IMR-90 (cell line): ENCODE results near the gene CA4. TPM values are rescaled to one million over a fixed set of nuclear protein-coding genes. Genes with fewer than 3 reads are reported as not detected.

ENCODE experiments used
- ATAC-seq: fragments of 200-7000 bp; cut with Tn5 transposase; 2 replicates; pipeline ENCODE4 v1.9.1; 2020; ENCODE audit warnings: low read depth, mild to moderate bottlenecking, moderate library complexity
- BruUV-seq: library from RNA; stranded (reverse); fragments of 400-500 nt; replicated peaks from 2 replicates; lab custom pipeline; 2021; lab: Mats Ljungman, UMichigan
- CTCF ChIA-PET: fragments of 300-600 bp; formaldehyde crosslinking; extraction: SDS; loops from one replicate; lab custom pipeline; 2021; ENCODE audit warnings: antibody characterized with exemption; lab: Yijun Ruan, JAX
- POLR2A ChIA-PET: fragments of 300-600 bp; sonication (Branson Sonifier 250); formaldehyde crosslinking; loops from one replicate; lab custom pipeline; 2022; ENCODE audit warnings: antibody characterized with exemption; ENCODE audit not compliant: unreplicated experiment; lab: Charles Lee
- DNase-seq: peaks from one replicate; pipeline ENCODE4 v3.0.0; 2013
- H2AFZ ChIP-seq: replicated peaks from 2 replicates; pipeline ENCODE3; 2013; ENCODE audit warnings: low read length, mild to moderate bottlenecking; ENCODE audit not compliant: poor library complexity
- H2AK5ac ChIP-seq: 2 replicates; pipeline ENCODE4 v1.6.1; 2013; ENCODE audit warnings: low read depth, low read length, inconsistent platforms
- H2AK9ac ChIP-seq: replicated peaks from 2 replicates; pipeline ENCODE3; 2013; ENCODE audit warnings: mild to moderate bottlenecking, low read depth, low read length, moderate library complexity; ENCODE audit not compliant: poor library complexity
- H2BK120ac ChIP-seq: 2 replicates; pipeline ENCODE4 v1.6.1; 2013; ENCODE audit warnings: low read depth, low read length, inconsistent platforms
- H2BK15ac ChIP-seq: 3 replicates; pipeline ENCODE4 v1.6.1; 2013; ENCODE audit warnings: low read depth, low read length, inconsistent platforms
- H2BK20ac ChIP-seq: 2 replicates; pipeline ENCODE4 v1.6.1; 2013; ENCODE audit warnings: low read depth, mild to moderate bottlenecking, inconsistent platforms, low read length, moderate library complexity
- H2BK5ac ChIP-seq: 2 replicates; pipeline ENCODE4 v1.6.1; 2013; ENCODE audit warnings: mild to moderate bottlenecking, low read depth, low read length, inconsistent platforms; ENCODE audit not compliant: poor library complexity, severe bottlenecking
- H3K14ac ChIP-seq: replicated peaks from 2 replicates; pipeline ENCODE4 v1.6.1; 2013; ENCODE audit warnings: low read depth, low read length, inconsistent platforms
- H3K18ac ChIP-seq: 2 replicates; pipeline ENCODE4 v1.6.1; 2013; ENCODE audit warnings: low read depth, low read length, control low read depth
- H3K23ac ChIP-seq: 2 replicates; pipeline ENCODE4 v1.6.1; 2013; ENCODE audit warnings: low read depth, low read length, inconsistent platforms
- H3K27ac ChIP-seq: 2 replicates; pipeline ENCODE4 v1.5.1; 2013; ENCODE audit warnings: mild to moderate bottlenecking, control low read depth, low read length; ENCODE audit not compliant: insufficient read depth
- H3K27me3 ChIP-seq: 2 replicates; pipeline ENCODE4 v1.6.1; 2013; ENCODE audit warnings: low read length; ENCODE audit not compliant: control insufficient read depth, insufficient read depth
- H3K36me3 ChIP-seq: 2 replicates; pipeline ENCODE4 v1.6.1; 2013; ENCODE audit warnings: low read length, mixed read lengths; ENCODE audit not compliant: control insufficient read depth, insufficient read depth
- H3K4ac ChIP-seq: 2 replicates; pipeline ENCODE4 v1.6.1; 2013; ENCODE audit warnings: low read depth, low read length, inconsistent platforms
- H3K4me1 ChIP-seq: 2 replicates; pipeline ENCODE4 v1.6.1; 2013; ENCODE audit warnings: low read length, mixed read lengths; ENCODE audit not compliant: control insufficient read depth, insufficient read depth
- H3K4me2 ChIP-seq: 2 replicates; pipeline ENCODE4 v1.6.1; 2013; ENCODE audit warnings: low read depth, mild to moderate bottlenecking, control low read depth, low read length, moderate library complexity
- H3K4me3 ChIP-seq: 2 replicates; pipeline ENCODE4 v1.5.1; 2013; ENCODE audit warnings: low read depth, mild to moderate bottlenecking, control low read depth, low read length, moderate library complexity; ENCODE audit not compliant: insufficient read depth
- H3K56ac ChIP-seq: 2 replicates; pipeline ENCODE4 v1.6.1; 2013; ENCODE audit warnings: low read length, inconsistent platforms; ENCODE audit not compliant: insufficient read depth; ENCODE audit errors: extremely low read depth
- H3K79me1 ChIP-seq, 2 experiments: 2 replicates each; pipeline ENCODE4 v1.6.1; 2013; ENCODE audit warnings: low read length in 2 of 2, inconsistent platforms in 1 of 2, low read depth in 1 of 2
- H3K9ac ChIP-seq: 2 replicates; pipeline ENCODE4 v1.6.1; 2013; ENCODE audit warnings: low read depth, low read length, control low read depth
- H3K9me1 ChIP-seq: 2 replicates; pipeline ENCODE4 v1.6.1; 2013; ENCODE audit warnings: low read length, inconsistent platforms; ENCODE audit not compliant: insufficient read depth
- H3K9me3 ChIP-seq: 2 replicates; pipeline ENCODE4 v1.6.1; 2013; ENCODE audit warnings: low read length; ENCODE audit not compliant: control insufficient read depth, insufficient read depth
- H4K20me1 ChIP-seq: 2 replicates; pipeline ENCODE4 v1.6.1; 2013; ENCODE audit warnings: low read length, inconsistent platforms; ENCODE audit not compliant: insufficient read depth
- H4K5ac ChIP-seq: 2 replicates; pipeline ENCODE4 v1.6.1; 2013; ENCODE audit warnings: mild to moderate bottlenecking, low read depth, low read length, control low read depth
- H4K8ac ChIP-seq, 2 experiments: 2 replicates each; pipeline ENCODE4 v1.6.1; 2013; ENCODE audit warnings: low read depth in 2 of 2, low read length in 2 of 2, control low read depth in 1 of 2, inconsistent platforms in 1 of 2
- H4K91ac ChIP-seq: 2 replicates; pipeline ENCODE4 v1.6.1; 2013; ENCODE audit warnings: low read depth, low read length, inconsistent platforms; ENCODE audit not compliant: insufficient read depth
- CEBPB ChIP-seq: IDR thresholded peaks from 2 replicates; pipeline ENCODE4 v1.6.1; 2012; ENCODE audit warnings: low read depth, low read length, improper control_type of control experiment
- MAFK ChIP-seq: IDR thresholded peaks from 2 replicates; pipeline ENCODE4 v1.6.1; 2012; ENCODE audit warnings: low read depth, low read length, improper control_type of control experiment
- POLR2A ChIP-seq: IDR thresholded peaks from 2 replicates; pipeline ENCODE4 v1.6.1; 2012; ENCODE audit warnings: mild to moderate bottlenecking, low read depth, low read length
- RFX5 ChIP-seq: IDR thresholded peaks from 2 replicates; pipeline ENCODE4 v1.8.0; 2012; ENCODE audit warnings: low read depth, mild to moderate bottlenecking, low read length, moderate library complexity
- SMC3 ChIP-seq: fragments of 150-350 bp; IDR thresholded peaks from 2 replicates; pipeline ENCODE4 v1.6.1; 2016; ENCODE audit warnings: low read depth, mild to moderate bottlenecking, antibody characterized with exemption, low read length, moderate library complexity
- WGBS, 2 experiments: methylation state at CpG; one replicate each; pipeline versions ENCODE4 v1.1.5 to v1.1.7; 2013; ENCODE audit warnings: missing lambda C conversion rate in 2 of 2; ENCODE audit not compliant: insufficient read length in 1 of 2; ENCODE audit errors: extremely low coverage in 2 of 2; 5-methylcytosine and 5-hydroxymethylcytosine counted together
- dilution Hi-C: fragments of 300-500 bp; cut with HindIII; formaldehyde crosslinking; loops from one replicate; pipeline ENCODE4 v1.14.3; 2018; ENCODE audit warnings: low sequenced_read_pairs; ENCODE audit not compliant: unreplicated experiment
- in situ Hi-C: fragments of 300-500 bp; cut with MboI; formaldehyde crosslinking; loops from 3 replicates; pipeline ENCODE4 v1.14.3; 2019; ENCODE audit warnings: low sequenced_read_pairs, inconsistent platforms, mixed read lengths
- intact Hi-C: fragments of 100-400 bp; cut with micrococcal nuclease; formaldehyde crosslinking; loops from 2 replicates; pipeline ENCODE4 v1.10.0; 2022
- polyA plus RNA-seq, 3 experiments: library from polyadenylated mRNA; depleted of rRNA; stranded (reverse); fragments of >200 nt; gene quantifications; 2 replicates each; pipeline ENCODE4 v1.2.3, GENCODE V29; 2012; ENCODE audit warnings: low replicate concordance in 1 of 3
- total RNA-seq: library from RNA; depleted of rRNA; stranded (reverse); fragments of >200 nt; gene quantifications from 2 replicates; pipeline ENCODE4 v1.2.3, GENCODE V29; 2012

The CA4 gene
- total and polyA plus RNA-seq, 2 of the 4 experiments (the other 2 are of a cell fraction): not detected

- Histone ChIP-seq H3K56ac (no peak overlapping the region), H2BK20ac (no peak overlapping the region), H3K18ac (no peak overlapping the region), H3K4me1 (peaks cover under 1% of the 10 kb centered on the region; the same call in 1 of the 2 replicates), H2BK120ac (no peak overlapping the region), H4K8ac (no peak overlapping the region), H4K20me1 (no peaks in the 10 kb centered on the region), H3K79me1 (no peaks in the 10 kb centered on the region), H3K4ac (no peak overlapping the region), H3K4me2 (no peak overlapping the region), H3K27ac (no peak overlapping the region), H2BK5ac (no peak overlapping the region), H3K27me3 (peaks cover 19% of the 10 kb centered on the region), H3K9me3 (no peaks in the 10 kb centered on the region), H2BK15ac (no peak overlapping the region), H3K36me3 (no peaks in the 10 kb centered on the region), H3K4me3 (no peak overlapping the region), H3K14ac (no peak overlapping the region), H3K9ac (no peak overlapping the region), H3K23ac (no peak overlapping the region), H4K91ac (no peak overlapping the region), H2AK5ac (no peak overlapping the region), H3K9me1 (no peaks in the 10 kb centered on the region), H2AFZ (no peak overlapping the region), H4K5ac (no peak overlapping the region), H2AK9ac (no peak overlapping the region)
- in situ Hi-C loops: no loop called here
- WGBS, 2 experiments: 100% methylated on average over 2 of the region's 6 CpGs; no CpG with 5 or more reads in 1 of the 2 experiments
- POLR2A ChIA-PET: no interaction called here
- intact Hi-C loops: no loop called here
- DNase-seq: no peak
- BruUV-seq: no TSS peak
- TF ChIP-seq POLR2A: no peak
- no peak for TF ChIP-seq SMC3
- no peak for TF ChIP-seq RFX5
- TF ChIP-seq MAFK: no peak
- TF ChIP-seq CEBPB: no peak
- ATAC-seq: no peak
- CTCF ChIA-PET: no interaction called here
- dilution Hi-C loops: no loop called here
These were observed 14.4 kb downstream of the CA4 start for GRCh38 chr17:60164164-60164563.
